Nephron (organoid): ENCODE data around the gene SNX18.

Experiments
- H3K27ac Mint-ChIP-seq, 3 experiments: 2 replicates each; pipeline ENCODE4 v1.8.0; 2020; ENCODE audit warnings: mixed read lengths in 3 of 3, mild to moderate bottlenecking in 2 of 3, moderate library complexity in 1 of 3
- H3K27me3 Mint-ChIP-seq: 2 replicates; pipeline ENCODE4 v1.8.0; 2021; ENCODE audit warnings: low read depth, mild to moderate bottlenecking, moderate library complexity, mixed read lengths
- H3K36me3 Mint-ChIP-seq: 2 replicates; pipeline ENCODE4 v1.8.0; 2020; ENCODE audit warnings: low read depth, mixed read lengths
- H3K4me1 Mint-ChIP-seq: 2 replicates; pipeline ENCODE4 v1.8.0; 2020; ENCODE audit warnings: mixed read lengths
- H3K4me3 Mint-ChIP-seq, 3 experiments: 2 replicates each; pipeline ENCODE4 v1.8.0; 2020; ENCODE audit warnings: mild to moderate bottlenecking in 3 of 3, mixed read lengths in 3 of 3, moderate library complexity in 2 of 3
- H3K9me3 Mint-ChIP-seq: 2 replicates; pipeline ENCODE4 v1.8.0; 2020; ENCODE audit warnings: mixed read lengths
- CTCF ChIP-seq, 3 experiments: fragments of 200-600 bp; sonication (generic); IDR thresholded peaks; one replicate each; pipeline ENCODE4 v1.5.0; 2021; ENCODE audit warnings: antibody characterized with exemption in 3 of 3; ENCODE audit not compliant: unreplicated experiment in 3 of 3

Gene SNX18

GRCh38 chr5:54556141-54556540 lies 38.6 kb downstream of the SNX18 start:
- Mint-ChIP-seq H3K4me3 (no peak overlapping the region), H3K4me1 (peaks cover 12% of the 10 kb centered on the region), H3K36me3 (peaks cover 9% of the 10 kb centered on the region), H3K27ac (peak overlapping the region; percentile 26 to 82 (median 74)), H3K27me3 (no peaks in the 10 kb centered on the region), H3K9me3 (no peaks in the 10 kb centered on the region)
- no peak for TF ChIP-seq CTCF (IDR thresholded peaks at IDR 0.05; ENCODE audit: unreplicated experiment in 3 of 3)

- peaks cover 12% of the 10 kb centered on the region for H3K4me1 Mint-ChIP-seq
- no peak for TF ChIP-seq CTCF (IDR thresholded peaks at IDR 0.05; ENCODE audit: unreplicated experiment in 3 of 3)
- no peak overlapping the region for H3K4me3 Mint-ChIP-seq
- peak overlapping the region; percentile 13 to 21 (median 19) for H3K27ac Mint-ChIP-seq
- no peaks in the 10 kb centered on the region for H3K36me3 Mint-ChIP-seq
- H3K9me3 Mint-ChIP-seq, result no peaks in the 10 kb centered on the region
- no peaks in the 10 kb centered on the region for H3K27me3 Mint-ChIP-seq
These were observed 40.8 kb downstream of the SNX18 start for GRCh38 chr5:54558362-54558761.

- no peaks in the 10 kb centered on the region for H3K27me3 Mint-ChIP-seq
- no peak overlapping the region for H3K27ac Mint-ChIP-seq
- no peak for TF ChIP-seq CTCF (IDR thresholded peaks at IDR 0.05; ENCODE audit: unreplicated experiment in 3 of 3)
- no peak overlapping the region for H3K4me3 Mint-ChIP-seq
- H3K9me3 Mint-ChIP-seq, result no peaks in the 10 kb centered on the region
- no peaks in the 10 kb centered on the region for H3K36me3 Mint-ChIP-seq
- peaks cover 7% of the 10 kb centered on the region for H3K4me1 Mint-ChIP-seq
These were observed 44.1 kb downstream of the SNX18 start for GRCh38 chr5:54561651-54562050.

GRCh38 chr5:54563083-54563761 lies 45.7 kb downstream of the SNX18 start:
- Mint-ChIP-seq H3K36me3 (no peaks in the 10 kb centered on the region), H3K27me3 (no peaks in the 10 kb centered on the region), H3K4me3 (no peak overlapping the region), H3K4me1 (peaks cover 5% of the 10 kb centered on the region), H3K9me3 (peaks cover 7% of the 10 kb centered on the region), H3K27ac (no peak overlapping the region)
- TF ChIP-seq CTCF (IDR thresholded peaks at IDR 0.05; ENCODE audit: unreplicated experiment in 3 of 3), result no peak

GRCh38 chr5:54567996-54568395 lies 50.4 kb downstream of the SNX18 start:
- no peak overlapping the region for H3K27ac Mint-ChIP-seq
- no peak overlapping the region for H3K4me3 Mint-ChIP-seq
- H3K36me3 Mint-ChIP-seq, result no peaks in the 10 kb centered on the region
- H3K9me3 Mint-ChIP-seq, result peaks cover 7% of the 10 kb centered on the region
- H3K27me3 Mint-ChIP-seq, result no peaks in the 10 kb centered on the region
- peaks cover 9% of the 10 kb centered on the region for H3K4me1 Mint-ChIP-seq
- no peak for TF ChIP-seq CTCF (IDR thresholded peaks at IDR 0.05; ENCODE audit: unreplicated experiment in 3 of 3)

DNA sequence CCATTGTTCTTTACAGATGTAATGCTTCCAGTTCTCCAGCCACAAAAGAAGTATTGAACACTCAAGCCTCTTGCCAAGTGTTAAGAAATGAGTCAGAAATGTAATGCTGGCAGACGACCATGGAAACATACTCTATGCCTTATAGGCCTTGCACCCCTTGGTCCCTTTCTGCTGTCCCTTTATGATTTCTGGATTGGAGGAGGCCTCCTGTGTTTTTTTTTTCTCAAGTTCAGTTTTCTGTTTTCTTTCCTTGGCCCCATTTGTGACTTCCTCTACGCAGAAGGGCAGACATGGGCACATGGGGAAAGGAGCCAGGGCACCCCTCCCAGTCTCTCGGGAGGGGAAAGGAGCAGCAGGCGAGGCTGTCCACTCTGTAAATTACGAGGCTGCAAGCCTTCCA lies 53.4 kb downstream of the SNX18 start:
- peak overlapping the region in 2 of 3 experiments; percentile 67 to 90 for H3K27ac Mint-ChIP-seq
- TF ChIP-seq CTCF (IDR thresholded peaks at IDR 0.05; ENCODE audit: unreplicated experiment in 3 of 3), result no peak
- no peaks in the 10 kb centered on the region for H3K36me3 Mint-ChIP-seq
- H3K4me3 Mint-ChIP-seq, result no peak overlapping the region
- no peaks in the 10 kb centered on the region for H3K27me3 Mint-ChIP-seq
- peaks cover 14% of the 10 kb centered on the region for H3K4me1 Mint-ChIP-seq
- H3K9me3 Mint-ChIP-seq, result peaks cover 7% of the 10 kb centered on the region
